HEK293 (cell line): ENCODE measurements around the gene MYMK.

ENCODE experiments used
- CTCF ChIA-PET: fragments of 350-600 bp; formaldehyde crosslinking; extraction: SDS; loops from one replicate; lab custom pipeline; 2021; ENCODE audit warnings: antibody characterized with exemption; lab: Yijun Ruan, JAX
- POLR2A ChIA-PET: fragments of 300-600 bp; formaldehyde crosslinking; extraction: SDS; loops from one replicate; lab custom pipeline; 2020; ENCODE audit warnings: antibody characterized with exemption, inconsistent platforms; lab: Yijun Ruan, JAX
- H3K27ac ChIP-seq: fragments of 200-500 bp; sonication (Bioruptor generic); 2 replicates; pipeline ENCODE4 v1.5.1; 2014; ENCODE audit warnings: low read depth, low read length, control low read depth, inconsistent platforms; ENCODE audit errors: extremely low read depth
- H3K36me3 ChIP-seq, 2 experiments: fragments of 200-500 bp in 1 of 2; sonication (Bioruptor generic) in 1 of 2; 1 replicate in 1 of 2; 2 replicates in 1 of 2; pipeline ENCODE4 v1.5.1; 2014 to 2017; ENCODE audit warnings: inconsistent platforms in 2 of 2, low read length in 2 of 2; ENCODE audit not compliant: control insufficient read depth in 2 of 2, insufficient read depth in 1 of 2
- H3K4me1 ChIP-seq: fragments of 200-500 bp; sonication (Bioruptor generic); 2 replicates; pipeline ENCODE4 v1.5.1; 2014; ENCODE audit warnings: mild to moderate bottlenecking, low read length, inconsistent platforms; ENCODE audit not compliant: control insufficient read depth, insufficient read depth
- H3K4me3 ChIP-seq: 2 replicates; pipeline ENCODE4 v1.5.1; 2011; ENCODE audit warnings: low read depth, mild to moderate bottlenecking, control low read depth, low read length, moderate library complexity
- H3K9me3 ChIP-seq: fragments of 200-500 bp; sonication (Bioruptor generic); 2 replicates; pipeline ENCODE4 v1.5.1; 2014; ENCODE audit warnings: low read depth, low read length, inconsistent platforms; ENCODE audit not compliant: control insufficient read depth, insufficient read depth
- EGR2 ChIP-seq: fragments of 450-650 bp; formaldehyde crosslinking; IDR thresholded peaks from 2 replicates; pipeline ENCODE4 v1.5.1; 2016; ENCODE audit warnings: low read depth, missing biosample characterization, missing genetic modification characterization
- GLIS2 ChIP-seq: fragments of 450-650 bp; formaldehyde crosslinking; IDR thresholded peaks from 2 replicates; pipeline ENCODE4 v1.5.1; 2016; ENCODE audit warnings: missing biosample characterization, missing genetic modification characterization
- KLF16 ChIP-seq: fragments of 450-650 bp; formaldehyde crosslinking; IDR thresholded peaks from 2 replicates; pipeline ENCODE4 v1.5.1; 2017; ENCODE audit warnings: missing biosample characterization, missing genetic modification characterization
- KLF9 ChIP-seq: fragments of 450-650 bp; formaldehyde crosslinking; IDR thresholded peaks from 2 replicates; pipeline ENCODE4 v1.5.1; 2016; ENCODE audit warnings: missing biosample characterization, missing genetic modification characterization, low read depth
- RBAK ChIP-seq: fragments of 450-650 bp; formaldehyde crosslinking; IDR thresholded peaks from 2 replicates; pipeline ENCODE4 v1.5.1; 2016; ENCODE audit warnings: missing biosample characterization, missing genetic modification characterization
- ZFHX2 ChIP-seq: fragments of 450-650 bp; formaldehyde crosslinking; conservative IDR thresholded peaks from 2 replicates; pipeline ENCODE4 v1.5.1; 2016; ENCODE audit warnings: missing biosample characterization, missing genetic modification characterization
- ZIC2 ChIP-seq: fragments of 450-650 bp; formaldehyde crosslinking; IDR thresholded peaks from 2 replicates; pipeline ENCODE4 v1.5.1; 2016; ENCODE audit warnings: missing biosample characterization, missing genetic modification characterization
- ZNF112 ChIP-seq: fragments of 450-650 bp; formaldehyde crosslinking; IDR thresholded peaks from 2 replicates; pipeline ENCODE4 v1.5.0; 2017; ENCODE audit warnings: missing biosample characterization, missing genetic modification characterization
- ZNF114 ChIP-seq: fragments of 450-650 bp; formaldehyde crosslinking; IDR thresholded peaks from 2 replicates; pipeline ENCODE4 v1.5.0; 2017; ENCODE audit warnings: missing biosample characterization, missing genetic modification characterization
- ZNF169 ChIP-seq: fragments of 450-650 bp; formaldehyde crosslinking; IDR thresholded peaks from 2 replicates; pipeline ENCODE4 v1.5.1; 2016; ENCODE audit warnings: missing biosample characterization, missing genetic modification characterization
- ZNF202 ChIP-seq: fragments of 450-650 bp; formaldehyde crosslinking; IDR thresholded peaks from 2 replicates; pipeline ENCODE4 v1.5.1; 2016; ENCODE audit warnings: missing biosample characterization, missing genetic modification characterization, borderline replicate concordance
- ZNF23 ChIP-seq: fragments of 450-650 bp; formaldehyde crosslinking; IDR thresholded peaks from 2 replicates; pipeline ENCODE4 v1.5.1; 2016; ENCODE audit warnings: missing biosample characterization, missing genetic modification characterization, borderline replicate concordance
- ZNF248 ChIP-seq: fragments of 450-650 bp; formaldehyde crosslinking; IDR thresholded peaks from 2 replicates; pipeline ENCODE4 v1.5.1; 2017; ENCODE audit warnings: missing biosample characterization, missing genetic modification characterization
- ZNF324 ChIP-seq: fragments of 450-650 bp; formaldehyde crosslinking; IDR thresholded peaks from 2 replicates; pipeline ENCODE4 v1.5.1; 2016; ENCODE audit warnings: missing biosample characterization, missing genetic modification characterization
- ZNF350 ChIP-seq: fragments of 450-650 bp; formaldehyde crosslinking; IDR thresholded peaks from 2 replicates; pipeline ENCODE4 v1.5.0; 2017; ENCODE audit warnings: missing biosample characterization, mild to moderate bottlenecking, missing genetic modification characterization
- ZNF366 ChIP-seq: fragments of 450-650 bp; formaldehyde crosslinking; conservative IDR thresholded peaks from 2 replicates; pipeline ENCODE4 v1.5.1; 2016; ENCODE audit warnings: missing biosample characterization, missing genetic modification characterization
- ZNF394 ChIP-seq: fragments of 450-650 bp; formaldehyde crosslinking; IDR thresholded peaks from 2 replicates; pipeline ENCODE4 v1.5.1; 2016; ENCODE audit warnings: missing biosample characterization, missing genetic modification characterization, mild to moderate bottlenecking, moderate library complexity, borderline replicate concordance
- ZNF521 ChIP-seq: fragments of 450-650 bp; formaldehyde crosslinking; IDR thresholded peaks from 2 replicates; pipeline ENCODE4 v1.5.1; 2017; ENCODE audit warnings: missing biosample characterization, mild to moderate bottlenecking, missing genetic modification characterization
- ZNF558 ChIP-seq: fragments of 450-650 bp; formaldehyde crosslinking; IDR thresholded peaks from 2 replicates; pipeline ENCODE4 v1.5.1; 2016; ENCODE audit warnings: missing biosample characterization, missing genetic modification characterization
- ZNF561 ChIP-seq: fragments of 450-650 bp; IDR thresholded peaks from 2 replicates; pipeline ENCODE4 v1.5.1; 2018; ENCODE audit warnings: missing biosample characterization, missing genetic modification characterization, borderline replicate concordance
- ZNF670 ChIP-seq: fragments of 450-650 bp; formaldehyde crosslinking; IDR thresholded peaks from 2 replicates; pipeline ENCODE4 v1.5.1; 2016; ENCODE audit warnings: missing biosample characterization, missing genetic modification characterization, low read depth
- ZNF707 ChIP-seq: fragments of 450-650 bp; formaldehyde crosslinking; IDR thresholded peaks from 2 replicates; pipeline ENCODE4 v1.5.1; 2016; ENCODE audit warnings: missing biosample characterization, missing genetic modification characterization
- ZNF747 ChIP-seq: fragments of 450-650 bp; formaldehyde crosslinking; IDR thresholded peaks from 2 replicates; pipeline ENCODE4 v1.5.1; 2016; ENCODE audit warnings: missing biosample characterization, missing genetic modification characterization
- ZNF785 ChIP-seq: fragments of 450-650 bp; formaldehyde crosslinking; IDR thresholded peaks from 2 replicates; pipeline ENCODE4 v1.5.1; 2016; ENCODE audit warnings: missing biosample characterization, missing genetic modification characterization
- TF ChIP-seq, protein P1 (sequence below): fragments of 450-650 bp; formaldehyde crosslinking; IDR thresholded peaks from 2 replicates; pipeline ENCODE4 v1.5.1; 2016; ENCODE audit warnings: missing biosample characterization, missing genetic modification characterization

The MYMK gene

DNA sequence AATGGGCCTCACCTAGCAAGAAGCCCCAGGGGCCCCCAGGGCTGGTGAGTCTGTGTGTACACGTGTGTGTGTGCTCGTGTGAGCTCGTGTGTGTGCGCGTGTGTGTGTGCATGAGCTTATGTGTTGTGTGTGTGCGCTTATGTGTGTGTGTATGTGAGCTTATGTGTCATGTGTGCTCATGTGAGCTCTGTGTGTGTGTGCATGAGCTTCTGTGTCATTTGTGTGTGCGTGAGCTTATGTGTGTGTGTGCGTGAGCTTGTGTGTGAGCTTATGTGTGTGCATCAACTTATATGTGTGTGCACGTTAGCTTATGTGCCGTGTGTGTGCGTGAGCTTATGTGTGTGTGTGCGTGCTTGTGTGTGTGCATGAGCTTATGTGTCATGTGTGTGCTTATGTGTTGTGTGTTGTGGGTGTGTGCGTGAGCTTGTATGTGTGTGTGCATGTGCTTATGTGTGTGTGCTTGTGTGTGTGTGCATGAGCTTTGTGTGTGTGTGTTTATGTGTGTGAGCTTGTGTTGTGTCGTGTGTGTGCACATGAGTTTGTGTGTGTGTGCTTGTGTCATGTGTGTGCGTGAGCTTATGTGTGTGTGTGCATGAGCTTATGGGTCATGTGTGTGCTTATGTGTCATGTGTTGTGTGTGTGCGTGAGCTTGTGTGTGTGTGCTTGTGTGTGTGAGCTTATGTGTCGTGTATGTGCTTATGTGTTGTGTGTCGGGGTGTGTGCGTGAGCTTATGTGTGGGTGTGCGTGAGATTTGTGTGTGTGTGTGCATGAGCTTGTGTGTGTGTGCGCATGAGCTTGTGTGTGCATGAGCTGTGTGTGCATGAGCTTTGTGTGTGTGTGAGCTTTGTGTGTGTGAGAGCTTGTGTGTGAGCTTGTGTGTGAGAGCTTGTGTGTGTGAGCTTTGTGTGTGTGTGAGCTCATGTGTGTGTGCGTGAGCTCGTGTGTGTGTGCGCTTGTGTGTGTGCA lies 29.1 kb downstream of the MYMK start (continued):
- no peak; the same call in 1 of the 2 replicates for TF ChIP-seq ZNF785 (tag by site-specific recombination)
- no peak for TF ChIP-seq ZNF114 (tag by site-specific recombination)
- no peak for TF ChIP-seq ZNF561

DNA sequence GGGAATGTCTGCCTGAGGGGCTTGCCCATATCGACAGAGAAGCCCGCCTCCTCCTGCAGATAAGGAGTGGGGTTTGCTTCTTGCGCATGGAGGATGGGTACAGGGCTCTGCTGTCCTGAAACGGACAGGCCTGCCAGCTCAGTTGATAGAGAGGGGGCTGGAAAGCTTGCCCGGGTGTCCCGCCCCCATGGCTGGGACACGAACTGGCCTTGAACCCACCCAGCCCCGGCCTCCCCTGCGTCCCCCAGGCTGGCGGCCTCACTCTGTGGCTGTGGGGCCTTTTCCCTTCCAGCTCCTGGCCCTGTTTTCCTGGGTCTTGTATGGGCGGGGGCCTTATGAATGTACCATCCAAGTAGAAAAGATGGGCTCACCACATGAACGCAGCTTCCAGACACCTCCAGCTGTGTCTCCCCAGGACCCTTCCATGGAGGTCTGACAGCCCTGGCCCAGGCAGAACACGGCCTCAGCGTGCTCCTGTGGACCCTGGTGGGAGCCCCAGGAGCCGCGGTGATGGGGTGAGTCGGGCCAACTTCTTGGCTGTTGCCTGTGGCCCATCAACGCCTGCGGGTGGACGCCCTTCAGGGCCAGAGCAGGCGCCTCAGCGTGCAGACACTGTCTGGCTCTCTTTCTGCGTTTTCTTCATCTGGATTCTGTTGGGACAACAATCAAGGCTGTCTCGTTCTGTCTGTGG lies 30.0 kb downstream of the MYMK start:
- TF ChIP-seq ZIC2 (tag by site-specific recombination) (peak; percentile 83), ZNF521 (no peak)
- TF ChIP-seq, all 188 proteins: peak for 1
- ChIA-PET POLR2A (interaction anchor here (1.2 kb wide), 1 partner anchor 45 kb away, joined by 3 read pairs; no protein-coding TSS in a partner anchor), CTCF (interaction anchor here (0.6 to 2.6 kb wide), 3 partner anchors 9 to 142 kb away, joined by 3 to 36 read pairs (median 3); no protein-coding TSS in a partner anchor)
- H3K36me3 ChIP-seq: no peaks in the 10 kb centered on the region
- no peaks in the 10 kb centered on the region for H3K4me1 ChIP-seq
- no peaks in the 10 kb centered on the region for H3K9me3 ChIP-seq
- H3K4me3 ChIP-seq: no peak overlapping the region
- no peak overlapping the region for H3K27ac ChIP-seq

DNA sequence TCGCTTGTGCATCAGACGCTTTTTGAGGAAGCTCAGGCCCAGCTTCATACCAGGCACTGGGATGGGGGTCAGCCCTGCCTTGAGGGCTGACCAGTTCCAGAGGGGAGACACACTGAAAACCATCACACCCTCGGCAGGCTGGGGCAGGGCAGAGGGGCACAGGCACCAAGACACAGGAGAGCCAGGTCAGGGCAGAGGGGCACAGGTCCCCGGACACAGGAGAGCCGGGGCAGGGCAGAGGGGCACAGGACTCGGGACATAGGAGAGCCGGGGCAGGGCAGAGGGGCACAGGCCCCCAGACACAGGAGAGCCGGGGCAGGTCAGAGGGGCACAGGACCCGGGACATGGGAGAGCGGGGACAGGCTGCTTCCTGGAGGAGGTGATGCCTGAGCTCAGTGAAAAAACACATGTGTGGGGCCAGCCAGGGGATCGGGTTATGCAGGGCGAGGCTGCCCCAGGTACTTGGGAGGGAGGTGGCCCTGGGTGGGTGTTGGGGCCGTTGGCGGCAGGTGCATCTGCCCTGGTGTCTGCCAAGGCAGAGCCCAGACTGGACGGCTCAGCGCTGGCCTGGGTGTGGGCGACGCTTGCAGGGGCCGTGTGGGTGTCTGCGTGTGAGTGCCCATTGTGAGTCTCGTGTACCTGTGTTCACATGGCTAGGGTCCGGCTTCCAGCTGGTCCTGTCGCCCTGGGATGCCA lies 30.8 kb downstream of the MYMK start:
- no peaks in the 10 kb centered on the region for H3K36me3 ChIP-seq
- H3K4me1 ChIP-seq: no peaks in the 10 kb centered on the region
- no peaks in the 10 kb centered on the region for H3K9me3 ChIP-seq
- POLR2A ChIA-PET: no interaction called here
- H3K4me3 ChIP-seq: no peak overlapping the region
- CTCF ChIA-PET: interaction anchor here (0.6 to 2.6 kb wide), 5 partner anchors 8 to 558 kb away, joined by 3 to 36 read pairs (median 3); no protein-coding TSS in a partner anchor
- no peak overlapping the region for H3K27ac ChIP-seq
- peak; percentile 79 for TF ChIP-seq ZFHX2 (tag by site-specific recombination)
- TF ChIP-seq EGR2 (tag by site-specific recombination): peak; percentile 81
- no peak for TF ChIP-seq ZNF112
- TF ChIP-seq KLF9 (tag by site-specific recombination): no peak
- no peak for TF ChIP-seq ZNF521
- TF ChIP-seq ZNF747: no peak
- TF ChIP-seq GLIS2 (tag by site-specific recombination): no peak

DNA sequence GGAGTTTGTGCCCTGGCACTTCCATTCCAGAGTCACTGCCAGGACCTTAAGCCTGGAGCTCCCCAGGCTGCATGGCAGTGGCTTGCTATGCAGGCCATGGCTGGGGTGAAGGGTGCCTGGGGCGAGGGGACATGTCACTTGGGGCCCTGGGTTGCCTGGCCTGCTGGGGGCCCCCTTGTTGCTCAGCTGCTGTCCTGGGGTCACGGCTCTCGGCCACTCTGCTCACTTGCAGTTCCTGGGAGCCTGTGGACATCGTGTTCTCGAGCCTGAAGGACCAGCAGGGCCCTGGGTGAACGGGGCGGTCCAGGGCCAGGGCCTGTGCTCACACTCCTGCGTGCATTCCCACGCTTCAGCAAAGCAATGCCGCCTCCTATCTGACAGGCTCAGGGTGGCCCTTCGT lies 31.3 kb downstream of the MYMK start:
- Histone ChIP-seq H3K9me3 (no peaks in the 10 kb centered on the region), H3K27ac (no peak overlapping the region), H3K36me3 (no peaks in the 10 kb centered on the region), H3K4me1 (no peaks in the 10 kb centered on the region), H3K4me3 (no peak overlapping the region)
- ChIA-PET CTCF (interaction anchor here (0.6 to 0.7 kb wide), 3 partner anchors 31 to 559 kb away, joined by 3 to 6 read pairs (median 3); no protein-coding TSS in a partner anchor), POLR2A (no interaction called here)
- TF ChIP-seq ZNF366 (tag by site-specific recombination) (no peak), ZNF202 (tag by site-specific recombination) (no peak), ZNF670 (no peak), KLF16 (tag by site-specific recombination) (no peak), ZNF23 (tag by site-specific recombination) (no peak), ZNF394 (no peak), ZNF350 (tag by site-specific recombination) (no peak), ZNF169 (tag by site-specific recombination) (no peak), ZNF324 (tag by site-specific recombination) (no peak), ZNF558 (tag by site-specific recombination) (no peak), ZNF248 (no peak), RBAK (tag by site-specific recombination) (no peak), ZNF707 (no peak)
- TF ChIP-seq, protein P1, sequence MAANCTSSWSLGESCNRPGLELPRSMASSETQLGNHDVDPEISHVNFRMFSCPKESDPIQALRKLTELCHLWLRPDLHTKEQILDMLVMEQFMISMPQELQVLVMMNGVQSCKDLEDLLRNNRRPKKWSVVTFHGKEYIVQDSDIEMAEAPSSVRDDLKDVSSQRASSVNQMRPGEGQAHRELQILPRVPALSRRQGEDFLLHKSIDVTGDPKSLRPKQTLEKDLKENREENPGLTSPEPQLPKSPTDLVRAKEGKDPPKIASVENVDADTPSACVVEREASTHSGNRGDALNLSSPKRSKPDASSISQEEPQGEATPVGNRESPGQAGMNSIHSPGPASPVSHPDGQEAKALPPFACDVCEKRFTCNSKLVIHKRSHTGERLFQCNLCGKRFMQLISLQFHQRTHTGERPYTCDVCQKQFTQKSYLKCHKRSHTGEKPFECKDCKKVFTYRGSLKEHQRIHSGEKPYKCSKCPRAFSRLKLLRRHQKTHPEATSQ (tag by site-specific recombination): no peak
